Kasumi-1 (cell line): ENCODE measurements around the gene TSHZ2.

Experiments
- DNase-seq, 2 experiments: peaks; one replicate each; lab custom pipeline; 2025; lab: John Stamatoyannopoulos, UW

TSHZ2 gene

GRCh38 chr20:53130795-53131194 lies 158.6 kb downstream of the TSHZ2 start:
- DNase-seq, result no peak

- no peak for DNase-seq
These were observed 161.0 kb downstream of the TSHZ2 start for GRCh38 chr20:53133125-53133524.

GRCh38 chr20:53133628-53134027 lies 161.5 kb downstream of the TSHZ2 start:
- no peak for DNase-seq

GRCh38 chr20:53136473-53136872 lies 164.3 kb downstream of the TSHZ2 start:
- no peak for DNase-seq

GRCh38 chr20:53138454-53139262 lies 166.5 kb downstream of the TSHZ2 start:
- DNase-seq, result no peak

GRCh38 chr20:53141201-53142050 lies 169.3 kb downstream of the TSHZ2 start:
- DNase-seq, result no peak

- no peak for DNase-seq
These were observed 170.3 kb downstream of the TSHZ2 start for GRCh38 chr20:53142225-53143127.

GRCh38 chr20:53146201-53146891 lies 174.2 kb downstream of the TSHZ2 start:
- DNase-seq, result no peak

GRCh38 chr20:53148771-53149147 lies 176.6 kb downstream of the TSHZ2 start:
- no peak for DNase-seq

GRCh38 chr20:53149148-53149889 lies 177.2 kb downstream of the TSHZ2 start:
- no peak for DNase-seq

- DNase-seq, result no peak
These were observed 177.7 kb downstream of the TSHZ2 start for GRCh38 chr20:53149890-53150205.

GRCh38 chr20:53150532-53150931 lies 178.4 kb downstream of the TSHZ2 start:
- DNase-seq, result no peak

- no peak for DNase-seq
These were observed 180.1 kb downstream of the TSHZ2 start for GRCh38 chr20:53152228-53152627.

GRCh38 chr20:53154540-53154939 lies 182.4 kb downstream of the TSHZ2 start:
- no peak for DNase-seq

- DNase-seq, result peak; percentile 39 to 56
These were observed 185.6 kb downstream of the TSHZ2 start for GRCh38 chr20:53157443-53158408.

GRCh38 chr20:53159160-53159559 lies 187.0 kb downstream of the TSHZ2 start:
- DNase-seq, result no peak

GRCh38 chr20:53161073-53161472 lies 188.9 kb downstream of the TSHZ2 start:
- DNase-seq, result no peak

GRCh38 chr20:53161473-53161872 lies 189.3 kb downstream of the TSHZ2 start:
- DNase-seq, result no peak

- no peak for DNase-seq
These were observed 190.2 kb downstream of the TSHZ2 start for GRCh38 chr20:53162251-53162835.
